D721Med (cell line): ENCODE results near the gene ACOT7.
A peak's percentile ranks its signal among the peaks of the same experiment; 100 is the strongest.

Source experiments
- DNase-seq: peaks from one replicate; pipeline ENCODE4 v3.0.0; 2011; ENCODE audit warnings: low spot score; ENCODE audit not compliant: insufficient read length
- FAIRE-seq: peaks from 2 replicates; lab custom pipeline; 2011; peaks lifted over from hg19 to GRCh38; lab: Jason Lieb, UNC
- CTCF ChIP-seq: IDR thresholded peaks from 2 replicates; pipeline ENCODE4 v1.5.1; 2012; ENCODE audit warnings: mild to moderate bottlenecking, control low read depth; ENCODE audit not compliant: insufficient read depth; ENCODE audit errors: missing control alignments

ACOT7 gene

DNA sequence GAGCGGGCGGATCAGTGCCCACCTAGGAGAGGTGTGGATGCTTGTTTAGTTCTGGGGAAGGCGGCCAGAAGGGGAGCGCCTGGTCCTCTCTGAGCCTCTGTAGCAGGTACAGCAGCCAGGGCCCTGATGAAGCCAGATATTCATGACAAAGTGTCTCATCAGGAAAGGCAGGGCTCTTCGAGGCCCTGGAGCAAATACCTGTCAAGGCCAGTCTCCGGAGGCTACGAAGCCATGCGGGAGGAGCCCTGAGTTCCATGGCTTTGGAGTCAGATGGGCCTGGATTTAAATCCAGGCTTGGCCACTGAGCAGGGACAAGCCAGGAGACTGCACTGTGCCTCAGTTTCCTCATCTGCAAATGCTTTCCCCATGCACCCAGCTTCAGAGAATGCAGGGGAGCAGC is 107.3 kb downstream of the ACOT7 start:
- no peak for TF ChIP-seq CTCF
- FAIRE-seq (no peak), DNase-seq (no peak)

- DNase-seq (no peak), FAIRE-seq (no peak)
- TF ChIP-seq CTCF, result no peak
Measured at GRCh38 chr1:6285336-6285735, 108.2 kb downstream of the ACOT7 start.

- FAIRE-seq, result no peak
- no peak for TF ChIP-seq CTCF
- no peak for DNase-seq
Measured at GRCh38 chr1:6282577-6283270, 110.8 kb downstream of the ACOT7 start.

GRCh38 chr1:6281511-6282402 is 111.8 kb downstream of the ACOT7 start:
- DNase-seq, result peak; percentile 70
- TF ChIP-seq CTCF, result no peak
- no peak for FAIRE-seq

- no peak for TF ChIP-seq CTCF
- DNase-seq (no peak), FAIRE-seq (no peak)
Measured at GRCh38 chr1:6280761-6281451, 112.7 kb downstream of the ACOT7 start.

DNA sequence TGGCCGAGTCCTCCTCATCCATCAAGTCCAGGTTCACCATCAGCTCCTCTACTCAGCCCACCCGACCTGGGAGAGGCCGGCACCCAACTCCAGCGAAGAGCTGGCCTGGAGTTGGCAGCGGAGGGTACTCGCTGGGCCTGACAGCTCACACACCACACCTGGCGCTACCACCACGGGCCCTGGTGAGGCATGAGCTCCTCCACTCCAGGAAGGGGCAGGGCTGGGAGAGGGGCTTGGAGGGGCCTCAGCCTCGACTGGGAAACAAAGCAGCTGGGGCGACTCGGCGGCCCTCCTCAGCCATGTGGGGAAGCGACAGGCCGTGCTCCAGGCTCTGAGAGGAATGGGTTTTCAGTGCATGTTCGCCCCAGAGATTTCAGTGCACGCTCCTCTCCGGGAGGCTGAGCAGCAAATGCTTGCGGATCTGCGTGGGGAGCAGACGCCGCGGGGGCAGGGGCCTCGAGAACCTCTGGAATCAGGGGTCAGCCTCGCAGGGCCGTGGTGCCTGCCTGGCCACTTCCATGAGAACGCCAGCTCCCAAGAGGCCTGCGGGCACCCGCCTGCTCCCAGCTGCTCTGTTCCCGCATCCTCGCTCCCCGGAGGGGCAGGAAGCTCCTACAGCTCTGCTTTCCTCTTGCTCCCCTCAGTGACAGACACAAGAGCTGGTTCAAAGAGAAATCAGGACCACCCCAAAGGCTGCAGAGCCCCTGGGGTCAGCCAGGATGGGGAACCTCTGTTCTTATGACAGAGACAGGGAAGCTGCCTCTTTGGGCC is 113.8 kb downstream of the ACOT7 start:
- DNase-seq (no peak), FAIRE-seq (no peak)
- TF ChIP-seq CTCF, result no peak
